SU-DHL-6 (cell line): Measurements from ENCODE around the gene KCNN3.

ENCODE experiments used
- H2AFZ ChIP-seq: fragments of 200-600 bp; sonication (generic); 2 replicates; pipeline ENCODE4 v1.6.1; 2014; ENCODE audit warnings: low read depth, mild to moderate bottlenecking, moderate library complexity, mixed read lengths, antibody characterized with exemption, low read length; ENCODE audit not compliant: severe bottlenecking
- H3F3A ChIP-seq: fragments of 200-600 bp; shearing (Covaris generic); 2 replicates; pipeline ENCODE4 v1.6.0; 2016; ENCODE audit warnings: antibody characterized with exemption, mild to moderate bottlenecking; ENCODE audit not compliant: insufficient read depth
- H3K27ac ChIP-seq: fragments of 200-600 bp; sonication (generic); 2 replicates; pipeline ENCODE4 v1.5.1; 2016; ENCODE audit warnings: low read depth, mild to moderate bottlenecking, low read length, moderate library complexity, mixed read lengths
- H3K27me3 ChIP-seq: fragments of 200-600 bp; sonication (generic), shearing (Covaris generic); 2 replicates; pipeline ENCODE4 v1.6.0; 2014; ENCODE audit warnings: mild to moderate bottlenecking, low read length
- H3K36me3 ChIP-seq: fragments of 200-600 bp; sonication (generic); 2 replicates; pipeline ENCODE4 v1.6.1; 2014; ENCODE audit warnings: mild to moderate bottlenecking, low read length, mixed read lengths
- H3K4me2 ChIP-seq: fragments of 300-600, 200-600 bp; shearing (Covaris generic), sonication (generic); 2 replicates; pipeline ENCODE4 v1.6.0; 2014; ENCODE audit warnings: low read length, low read depth, mild to moderate bottlenecking; ENCODE audit not compliant: poor library complexity, severe bottlenecking
- H3K4me3 ChIP-seq: fragments of 200-600 bp; sonication (generic); 2 replicates; pipeline ENCODE4 v1.5.1; 2014; ENCODE audit warnings: antibody characterized with exemption, low read length, mild to moderate bottlenecking, mixed read lengths; ENCODE audit not compliant: insufficient read depth, poor library complexity, severe bottlenecking
- H3K79me2 ChIP-seq: fragments of 200-600 bp; sonication (generic); 2 replicates; pipeline ENCODE4 v1.6.1; 2014; ENCODE audit warnings: mild to moderate bottlenecking, low read length, moderate library complexity; ENCODE audit not compliant: insufficient read depth
- H3K9ac ChIP-seq: fragments of 200-600 bp; sonication (generic); 2 replicates; pipeline ENCODE4 v1.7.0; 2014; ENCODE audit warnings: mild to moderate bottlenecking, low read length
- H3K9me2 ChIP-seq: fragments of 200-600 bp; sonication (generic); replicated peaks from 2 replicates; pipeline ENCODE4 v1.6.1; 2014; ENCODE audit warnings: low read length; ENCODE audit not compliant: insufficient read depth
- H3K9me3 ChIP-seq: fragments of 200-600 bp; sonication (generic); 2 replicates; pipeline ENCODE4 v1.6.1; 2014; ENCODE audit warnings: low read length, mixed read lengths; ENCODE audit not compliant: insufficient read depth
- H4K20me1 ChIP-seq: fragments of 200-600 bp; sonication (generic); 2 replicates; pipeline ENCODE4 v1.6.1; 2014; ENCODE audit warnings: low read depth, mild to moderate bottlenecking, antibody characterized with exemption, low read length, moderate library complexity, mixed read lengths
- EZH2phosphoT487 ChIP-seq: fragments of 200-600 bp; sonication (generic), shearing (Covaris generic); conservative IDR thresholded peaks from 2 replicates; pipeline ENCODE4 v1.6.1; 2018; ENCODE audit warnings: mild to moderate bottlenecking, antibody characterized with exemption, low read length, moderate library complexity, mixed read lengths
- TF ChIP-seq, protein P1 (sequence below): fragments of 200-600 bp; sonication (generic); IDR thresholded peaks from one replicate; pipeline ENCODE4 v1.5.1; 2017; ENCODE audit warnings: antibody characterized with exemption, mild to moderate bottlenecking, low read length, moderate library complexity; ENCODE audit not compliant: insufficient read depth, poor library complexity, severe bottlenecking

Gene KCNN3

DNA sequence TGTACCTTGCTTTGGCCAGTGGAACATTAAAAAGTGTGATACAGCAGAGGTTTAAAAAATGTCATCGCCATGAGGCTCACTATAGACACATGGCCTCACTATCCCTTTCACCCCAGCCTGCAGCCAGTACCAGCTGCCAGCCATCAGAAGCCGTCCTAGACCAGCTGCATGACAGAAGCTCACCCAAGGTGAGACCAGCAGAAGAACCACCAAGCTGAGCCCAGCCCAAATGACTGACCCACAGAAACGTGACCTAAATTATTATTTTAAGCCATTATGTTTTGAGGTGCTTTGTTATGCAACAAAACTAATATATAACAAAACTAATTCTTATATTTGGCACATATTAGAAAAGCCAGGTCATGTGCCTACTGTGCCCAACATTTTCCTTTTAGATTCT is 91.1 kb downstream of the KCNN3 start:
- Histone ChIP-seq H3F3A (no peaks in the 10 kb centered on the region), H2AFZ (no peak overlapping the region), H3K27ac (no peak overlapping the region), H3K4me3 (no peak overlapping the region), H3K4me2 (no peak overlapping the region), H3K36me3 (no peaks in the 10 kb centered on the region), H3K9me3 (no peaks in the 10 kb centered on the region), H4K20me1 (no peaks in the 10 kb centered on the region), H3K79me2 (no peaks in the 10 kb centered on the region), H3K9ac (no peak overlapping the region), H3K9me2 (no peaks in the 10 kb centered on the region), H3K27me3 (no peaks in the 10 kb centered on the region)
- TF ChIP-seq, protein P1, sequence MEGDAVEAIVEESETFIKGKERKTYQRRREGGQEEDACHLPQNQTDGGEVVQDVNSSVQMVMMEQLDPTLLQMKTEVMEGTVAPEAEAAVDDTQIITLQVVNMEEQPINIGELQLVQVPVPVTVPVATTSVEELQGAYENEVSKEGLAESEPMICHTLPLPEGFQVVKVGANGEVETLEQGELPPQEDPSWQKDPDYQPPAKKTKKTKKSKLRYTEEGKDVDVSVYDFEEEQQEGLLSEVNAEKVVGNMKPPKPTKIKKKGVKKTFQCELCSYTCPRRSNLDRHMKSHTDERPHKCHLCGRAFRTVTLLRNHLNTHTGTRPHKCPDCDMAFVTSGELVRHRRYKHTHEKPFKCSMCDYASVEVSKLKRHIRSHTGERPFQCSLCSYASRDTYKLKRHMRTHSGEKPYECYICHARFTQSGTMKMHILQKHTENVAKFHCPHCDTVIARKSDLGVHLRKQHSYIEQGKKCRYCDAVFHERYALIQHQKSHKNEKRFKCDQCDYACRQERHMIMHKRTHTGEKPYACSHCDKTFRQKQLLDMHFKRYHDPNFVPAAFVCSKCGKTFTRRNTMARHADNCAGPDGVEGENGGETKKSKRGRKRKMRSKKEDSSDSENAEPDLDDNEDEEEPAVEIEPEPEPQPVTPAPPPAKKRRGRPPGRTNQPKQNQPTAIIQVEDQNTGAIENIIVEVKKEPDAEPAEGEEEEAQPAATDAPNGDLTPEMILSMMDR: no peak
- no peak for TF ChIP-seq EZH2phosphoT487

GRCh38 chr1:154778275-154778674 is 91.8 kb downstream of the KCNN3 start:
- Histone ChIP-seq H3F3A (no peaks in the 10 kb centered on the region), H3K4me3 (no peak overlapping the region), H3K27me3 (no peaks in the 10 kb centered on the region), H3K79me2 (no peaks in the 10 kb centered on the region), H3K9me2 (no peaks in the 10 kb centered on the region), H3K9ac (no peak overlapping the region), H2AFZ (no peak overlapping the region), H3K27ac (no peak overlapping the region), H3K9me3 (no peaks in the 10 kb centered on the region), H4K20me1 (no peaks in the 10 kb centered on the region), H3K36me3 (no peaks in the 10 kb centered on the region), H3K4me2 (no peak overlapping the region)
- TF ChIP-seq EZH2phosphoT487: no peak
- TF ChIP-seq, protein P1: no peak

DNA sequence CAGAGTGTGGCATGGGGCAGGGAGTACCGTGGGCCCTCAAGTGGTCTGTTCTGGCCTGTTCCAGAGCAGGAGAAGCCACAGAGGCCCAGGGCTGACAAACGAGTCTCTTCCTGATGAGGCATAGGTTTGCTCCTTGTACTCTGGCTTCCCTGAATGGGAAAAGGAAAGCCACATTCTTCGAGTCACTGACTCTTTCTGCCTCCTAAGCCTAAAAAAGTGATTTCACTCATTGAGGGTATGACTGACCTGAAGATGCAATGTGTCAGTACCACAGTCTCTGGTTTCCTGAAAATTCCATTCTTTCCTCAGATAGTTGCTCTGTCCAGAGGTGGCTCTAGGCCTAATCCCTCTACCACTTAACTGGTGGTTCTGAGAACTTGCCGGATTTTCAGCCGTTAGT is 92.3 kb downstream of the KCNN3 start:
- no peaks in the 10 kb centered on the region for H3K79me2 ChIP-seq
- no peaks in the 10 kb centered on the region for H3K36me3 ChIP-seq
- H3F3A ChIP-seq: no peaks in the 10 kb centered on the region
- TF ChIP-seq, protein P1: no peak
- no peak for TF ChIP-seq EZH2phosphoT487
- no peak overlapping the region for H3K4me3 ChIP-seq
- H3K4me2 ChIP-seq: no peak overlapping the region
- no peaks in the 10 kb centered on the region for H4K20me1 ChIP-seq
- H2AFZ ChIP-seq: no peak overlapping the region
- H3K27ac ChIP-seq: no peak overlapping the region
- H3K9me3 ChIP-seq: no peaks in the 10 kb centered on the region
- no peaks in the 10 kb centered on the region for H3K27me3 ChIP-seq
- H3K9me2 ChIP-seq: no peaks in the 10 kb centered on the region
- no peak overlapping the region for H3K9ac ChIP-seq
